GM11168 (cell line): ENCODE data around the gene TNNI3K.

Experiments
- in situ Hi-C: fragments of 300-500 bp; cut with MboI; formaldehyde crosslinking; loops from one replicate; pipeline ENCODE4 v1.12.0; 2022; ENCODE audit warnings: low sequenced_read_pairs; ENCODE audit not compliant: unreplicated experiment

The TNNI3K gene

DNA sequence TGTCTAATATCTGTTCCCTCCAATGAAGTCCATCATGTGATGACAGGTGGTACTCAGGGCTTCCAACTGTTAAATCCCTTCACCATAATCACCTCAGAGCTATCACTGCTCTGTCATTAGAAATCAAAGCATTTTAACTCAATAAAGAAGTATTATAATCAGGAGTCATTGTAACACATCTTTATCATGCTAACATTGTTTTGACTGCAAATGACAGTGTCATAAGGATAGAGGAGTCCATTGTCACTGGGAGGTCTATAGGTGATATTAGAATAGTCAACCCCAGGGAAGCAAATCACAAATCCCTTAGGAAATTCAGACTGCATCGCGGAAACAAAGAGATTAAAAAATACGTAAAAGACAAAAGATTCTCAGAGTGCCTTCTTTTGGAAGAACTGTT lies 246.4 kb downstream of the TNNI3K start:
- in situ Hi-C loops = loop anchor here (10.0 kb wide), 1 partner anchor 213 kb away; no protein-coding TSS in a partner anchor

DNA sequence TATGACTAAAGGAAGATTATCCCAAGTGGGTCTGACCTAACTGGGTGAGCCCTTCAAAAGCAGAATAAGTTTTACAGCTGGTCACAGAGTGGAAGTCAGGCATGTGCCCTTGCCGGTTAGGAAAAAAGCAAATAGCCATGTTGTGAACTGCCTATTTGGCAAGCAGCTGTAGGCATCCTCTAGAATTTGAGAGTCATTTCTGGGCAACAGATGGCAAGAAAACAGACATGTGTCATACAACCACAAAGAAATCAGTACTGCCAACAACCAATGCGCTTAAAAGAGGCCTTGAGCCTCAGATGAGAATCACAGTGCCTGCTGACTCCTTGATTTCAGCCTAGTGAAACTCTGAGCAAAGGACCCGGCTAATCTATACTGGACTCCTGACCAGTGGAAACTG lies 250.4 kb downstream of the TNNI3K start:
- in situ Hi-C loops = loop anchor here (10.0 kb wide), 1 partner anchor 209 kb away; no protein-coding TSS in a partner anchor

DNA sequence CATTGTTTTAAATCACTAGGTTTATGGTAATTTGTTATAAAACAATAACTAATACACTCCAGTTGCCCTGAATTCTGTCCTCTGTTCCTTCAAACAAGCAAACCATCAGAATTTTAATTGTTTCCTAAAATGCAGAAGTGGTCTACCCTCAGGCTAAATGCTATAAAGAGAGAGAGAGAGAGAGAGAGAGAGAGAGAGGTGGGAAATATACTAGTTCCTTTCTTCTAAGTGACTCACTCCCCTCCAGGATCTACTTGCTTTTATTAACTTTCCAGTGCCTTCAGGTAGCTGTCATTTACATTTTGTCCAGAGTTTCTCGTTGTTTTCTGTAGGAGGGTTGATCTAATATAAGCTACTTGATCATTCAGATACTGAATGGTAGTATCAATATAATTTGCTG lies 250.8 kb downstream of the TNNI3K start:
- in situ Hi-C loops = loop anchor here (10.0 kb wide), 1 partner anchor 209 kb away; no protein-coding TSS in a partner anchor

DNA sequence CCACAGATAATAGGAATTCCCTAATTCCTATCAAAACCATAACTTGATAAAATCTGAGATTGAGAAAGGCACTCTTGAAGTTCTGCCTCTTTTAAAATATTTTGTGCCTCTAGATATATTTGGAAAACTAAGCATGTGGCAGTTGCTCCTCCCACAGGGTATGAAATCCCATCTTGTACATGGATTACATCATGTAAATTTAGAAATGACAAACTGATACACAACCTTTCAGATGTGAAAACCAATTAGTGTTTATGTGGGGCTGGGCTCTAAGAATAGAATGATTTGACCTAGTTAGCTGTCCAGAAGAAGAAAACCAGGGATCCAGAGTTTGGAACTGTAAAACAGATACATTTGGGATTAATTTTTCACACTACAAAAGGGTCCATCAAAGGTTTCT lies 261.5 kb downstream of the TNNI3K start:
- in situ Hi-C loops = no loop called here

DNA sequence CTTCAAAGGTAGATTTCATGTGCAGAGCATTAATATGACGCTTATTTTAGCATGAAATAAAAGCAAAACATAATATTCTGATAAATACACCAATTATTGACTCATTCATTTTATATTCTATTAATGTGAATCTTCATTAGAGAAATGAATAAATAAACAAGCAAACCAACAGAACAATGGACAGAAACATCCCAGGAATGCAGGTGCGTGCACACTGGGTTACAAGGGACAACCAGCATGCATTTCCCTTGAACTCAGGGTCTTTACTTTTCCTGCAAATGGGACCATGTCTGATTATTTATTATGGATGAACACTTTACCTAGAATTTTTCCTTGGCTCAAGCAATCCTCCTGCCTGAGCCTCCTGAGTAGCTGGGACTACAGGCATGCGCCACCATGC lies 263.7 kb downstream of the TNNI3K start:
- in situ Hi-C loops = no loop called here

DNA sequence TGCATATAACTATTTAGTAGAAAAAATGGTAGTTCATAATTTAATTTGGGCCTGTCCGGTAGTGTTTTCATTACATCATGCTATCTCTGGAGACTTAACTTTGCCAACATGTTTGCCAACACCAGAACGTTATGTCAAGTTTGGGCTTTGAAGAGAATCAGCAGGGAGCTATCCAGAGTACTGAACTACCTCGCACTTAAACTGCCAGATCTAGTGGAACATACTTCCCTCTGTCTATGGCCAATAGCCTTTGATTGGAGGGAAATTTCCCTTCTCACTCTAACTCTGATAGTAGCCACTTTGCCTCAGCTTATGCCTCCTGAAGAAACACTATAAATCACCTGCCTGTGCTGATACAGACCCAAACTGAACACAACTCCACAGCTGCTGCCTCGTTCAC lies 267.2 kb downstream of the TNNI3K start:
- in situ Hi-C loops = no loop called here

DNA sequence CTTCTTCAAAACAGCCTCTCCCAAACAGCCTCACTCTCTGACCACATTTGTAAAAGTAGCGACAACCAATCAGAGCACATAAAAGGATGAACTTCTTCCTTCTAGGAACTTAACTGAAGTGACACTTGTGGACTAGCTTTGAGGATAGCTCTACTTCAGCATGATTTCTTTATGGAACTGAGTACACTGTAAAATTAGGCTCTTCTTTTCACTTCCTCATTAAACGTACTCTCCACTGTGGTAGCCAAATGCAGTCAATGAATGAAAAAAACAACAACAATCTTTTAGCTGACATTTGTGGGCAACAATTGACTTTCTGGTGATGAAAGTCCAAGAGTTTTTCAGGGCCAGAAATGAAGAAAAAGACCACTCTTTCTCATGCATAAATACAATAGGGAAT lies 267.7 kb downstream of the TNNI3K start:
- in situ Hi-C loops = no loop called here

DNA sequence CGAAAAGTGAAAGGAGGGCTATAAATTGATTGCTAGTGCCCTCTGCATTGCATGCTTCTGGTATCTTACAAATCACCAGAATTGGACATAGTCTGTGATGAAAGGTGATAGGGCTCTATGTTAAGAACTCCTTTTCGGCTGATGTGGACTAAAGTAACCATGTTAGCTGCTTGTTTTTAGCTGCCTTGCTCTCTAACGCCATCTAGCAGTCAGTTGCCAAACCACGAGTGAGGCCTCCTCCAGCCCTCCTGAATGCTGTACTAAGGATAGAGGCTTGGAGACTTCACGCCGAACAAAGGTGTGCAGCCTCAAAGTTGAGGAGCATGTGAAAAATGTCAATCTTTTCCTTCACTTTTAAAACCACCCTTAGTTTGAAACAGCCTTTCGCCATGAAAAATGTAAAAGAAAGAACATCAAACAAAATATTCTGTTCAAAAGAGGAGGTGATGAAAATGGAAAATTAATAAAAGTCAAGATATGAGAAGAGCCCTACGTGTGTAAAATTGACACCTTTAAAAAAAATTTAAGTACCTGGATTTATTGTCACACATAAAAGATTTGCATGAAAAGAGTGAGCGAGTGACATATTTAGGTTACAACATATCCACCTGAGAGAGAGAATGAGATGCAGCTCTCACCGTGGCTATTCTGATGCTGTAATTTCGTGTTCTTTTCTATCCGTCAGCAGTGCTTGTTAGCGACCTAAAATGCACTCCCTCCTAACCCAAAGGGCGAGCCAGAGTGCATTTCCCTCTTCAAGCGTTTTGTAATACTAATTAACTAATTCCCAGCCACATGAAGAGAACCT lies 269.1 kb downstream of the TNNI3K start:
- in situ Hi-C loops = no loop called here

DNA sequence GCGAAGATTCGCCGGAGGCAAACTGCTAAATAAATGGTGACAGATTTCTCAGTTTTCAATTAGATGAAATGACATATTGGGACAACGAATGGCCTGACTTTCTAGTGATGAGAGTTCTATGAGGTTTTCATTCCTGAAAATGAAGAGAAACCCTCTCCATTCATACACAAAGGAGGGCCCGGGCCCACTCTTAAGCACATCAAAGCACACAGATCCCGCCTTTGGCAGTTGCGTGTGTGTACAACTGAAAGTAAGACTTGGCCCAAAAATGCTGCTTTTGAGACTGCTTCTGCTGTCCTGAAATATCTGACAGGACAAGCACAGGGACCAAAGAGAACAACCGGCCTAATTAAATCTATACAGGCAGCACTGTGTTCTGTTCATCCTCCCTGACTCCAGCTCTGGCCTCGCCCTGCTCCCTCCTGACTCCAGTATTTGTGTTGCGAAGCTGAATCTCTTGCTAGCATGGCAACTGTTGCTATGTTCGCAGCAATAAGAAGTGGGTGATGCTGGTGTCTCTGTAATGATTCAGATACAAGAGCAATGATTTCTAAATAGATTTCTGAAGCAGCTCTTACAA lies 269.8 kb downstream of the TNNI3K start:
- in situ Hi-C loops = no loop called here

DNA sequence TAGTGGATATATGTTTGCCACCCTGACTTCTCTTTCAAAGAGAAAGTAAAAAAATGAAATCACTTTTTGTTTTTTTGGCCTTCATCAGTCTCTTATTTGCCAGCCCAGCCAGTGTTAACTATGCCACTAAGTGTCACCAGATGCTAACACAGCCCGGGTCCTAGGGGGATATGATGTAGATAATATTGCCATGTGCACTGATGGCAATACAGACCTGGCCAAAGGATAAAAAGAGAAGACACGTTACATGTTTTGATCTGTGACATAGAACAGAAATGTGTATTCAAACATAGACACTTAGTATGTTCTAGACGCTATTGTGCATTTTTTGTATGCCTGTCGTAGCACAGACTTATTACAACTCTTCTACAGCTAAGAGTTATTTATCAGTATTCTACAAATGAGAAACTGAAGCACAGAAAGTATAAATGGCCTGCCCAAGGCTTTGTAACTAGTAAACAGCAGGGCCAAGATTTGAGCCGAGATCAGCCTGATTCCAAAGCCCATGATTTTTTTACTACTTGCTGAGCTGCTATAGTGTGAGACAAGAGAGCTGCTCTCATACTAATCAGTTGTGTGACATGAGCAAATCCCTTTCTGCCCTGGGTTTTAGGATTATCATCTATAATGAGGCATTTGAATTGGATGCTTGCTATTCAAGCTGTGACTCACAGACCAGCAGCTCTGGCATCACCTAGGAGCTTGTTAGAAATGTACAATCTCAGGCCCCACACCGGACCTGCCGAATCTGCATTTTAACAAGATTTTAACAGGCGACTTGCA lies 270.9 kb downstream of the TNNI3K start:
- in situ Hi-C loops = no loop called here

DNA sequence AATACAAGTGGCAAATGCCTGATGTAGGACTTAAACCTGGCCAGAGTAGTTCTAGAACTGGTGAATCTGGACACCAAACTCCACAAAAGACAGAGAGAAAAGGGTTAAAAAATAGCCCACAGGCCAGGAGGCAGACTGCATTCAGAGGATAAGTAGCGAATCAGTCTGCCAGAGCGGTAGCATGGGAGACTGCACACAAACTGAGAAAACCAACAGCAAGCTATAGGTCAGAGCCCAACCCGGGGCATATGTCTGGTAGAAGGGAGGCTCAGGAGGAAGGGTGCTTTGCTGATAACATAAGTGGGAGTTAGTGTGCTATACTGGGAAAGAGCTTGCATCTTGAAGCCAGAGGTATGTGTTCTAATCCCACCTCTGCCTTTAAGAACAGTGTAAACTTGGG lies 273.3 kb downstream of the TNNI3K start:
- in situ Hi-C loops = no loop called here

DNA sequence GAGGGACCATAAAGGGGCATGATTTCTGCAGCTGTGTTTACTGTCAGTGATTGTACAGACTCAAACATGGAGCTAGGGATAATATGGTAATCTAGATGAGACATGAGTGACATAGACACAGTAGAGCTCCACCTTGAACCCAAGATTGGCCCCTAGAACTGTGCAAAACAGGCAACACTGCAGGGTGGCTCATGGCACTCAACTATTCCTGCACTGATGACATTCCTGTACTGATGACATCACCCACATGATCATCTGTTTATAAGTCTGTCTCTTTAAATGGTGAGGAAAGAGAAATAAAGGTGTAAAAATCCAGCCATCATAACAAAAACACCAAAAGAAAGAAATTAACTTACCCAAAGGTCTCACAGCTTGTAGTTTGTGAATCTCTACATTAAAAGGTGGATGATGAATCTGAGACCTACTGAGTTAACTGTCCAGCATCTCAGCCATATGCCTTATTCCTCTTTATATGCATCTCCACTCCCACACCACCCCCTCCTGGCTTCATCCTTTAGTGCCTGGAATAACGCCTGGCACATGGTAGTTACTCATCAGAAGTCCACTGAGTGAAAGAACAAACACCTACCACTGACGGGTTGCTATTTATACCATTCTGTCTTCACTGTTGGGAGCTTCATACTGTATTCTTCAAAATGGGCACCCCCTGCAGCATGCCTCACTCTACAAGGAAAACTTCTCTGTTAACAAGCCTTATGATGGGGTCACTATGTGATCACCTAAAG lies 277.2 kb downstream of the TNNI3K start, which contains the start of gene LRRC53:
Gene LRRC53, minus strand, starts transcription at position 442 of the 746 bp plus-strand sequence. CDS start 29,262 bp downstream, outside the sequence.
- in situ Hi-C loops = no loop called here

DNA sequence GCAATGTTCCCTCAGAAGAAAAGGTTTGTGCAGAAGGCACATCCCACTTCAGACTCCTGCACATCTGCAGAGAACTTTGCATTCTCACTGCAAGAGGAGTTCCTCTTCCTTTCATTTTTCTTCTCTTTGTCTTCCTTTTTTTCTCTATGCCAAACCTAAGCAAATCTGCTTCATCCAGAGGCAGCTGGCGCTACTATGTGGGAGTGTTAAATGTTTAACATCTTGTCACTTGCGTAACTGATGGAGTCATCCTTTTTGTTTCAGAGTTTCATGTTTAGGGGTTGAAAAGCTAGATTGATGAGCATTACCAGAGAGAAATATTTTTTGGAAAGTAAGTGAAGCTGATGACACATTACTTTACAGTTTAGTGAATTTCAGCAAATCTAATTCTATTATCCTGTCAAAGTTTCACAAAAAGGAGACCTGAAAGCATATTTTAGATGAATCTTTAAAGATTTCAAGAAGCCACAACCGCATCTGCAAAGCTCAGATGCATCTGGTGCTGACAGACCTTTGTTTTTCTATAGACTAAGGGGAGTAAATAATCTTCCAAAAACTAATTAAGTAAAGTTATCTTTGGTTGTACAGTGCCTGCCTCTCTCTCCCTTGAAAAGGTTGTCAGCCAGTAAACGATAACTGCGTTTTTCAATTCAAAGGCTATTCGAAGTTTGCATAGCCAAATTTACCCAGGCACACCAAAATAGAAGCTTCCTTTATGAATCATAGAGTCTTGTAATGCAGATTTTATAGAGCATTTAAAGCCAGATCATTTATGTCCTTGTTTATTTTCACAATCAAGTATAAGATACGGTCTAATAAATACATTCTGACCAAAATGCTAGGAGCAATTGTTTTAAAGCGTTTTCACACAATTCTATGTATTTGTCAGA lies 278.5 kb downstream of the TNNI3K start:
- in situ Hi-C loops = no loop called here

DNA sequence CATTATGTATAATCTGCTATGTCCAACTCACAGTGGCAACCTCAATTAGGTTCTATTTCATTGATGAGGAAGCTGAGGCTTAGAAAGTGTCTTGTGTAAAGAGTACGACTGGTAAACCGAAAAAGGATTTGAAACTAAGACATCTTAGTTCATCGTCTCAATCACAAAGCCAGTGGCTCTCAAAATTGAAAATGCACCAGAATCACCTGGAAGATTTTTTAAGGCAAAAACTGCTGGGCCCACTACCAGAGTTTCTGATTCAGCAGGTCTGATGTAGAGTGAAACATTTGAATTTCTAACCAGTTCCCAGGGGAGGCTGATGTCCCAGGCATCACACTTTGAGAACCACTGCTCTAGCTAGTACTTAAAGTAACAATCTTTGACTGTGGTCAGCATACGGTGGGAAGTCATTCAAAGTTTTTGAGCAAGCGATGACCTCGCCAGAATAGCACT lies 282.4 kb downstream of the TNNI3K start:
- in situ Hi-C loops = no loop called here

DNA sequence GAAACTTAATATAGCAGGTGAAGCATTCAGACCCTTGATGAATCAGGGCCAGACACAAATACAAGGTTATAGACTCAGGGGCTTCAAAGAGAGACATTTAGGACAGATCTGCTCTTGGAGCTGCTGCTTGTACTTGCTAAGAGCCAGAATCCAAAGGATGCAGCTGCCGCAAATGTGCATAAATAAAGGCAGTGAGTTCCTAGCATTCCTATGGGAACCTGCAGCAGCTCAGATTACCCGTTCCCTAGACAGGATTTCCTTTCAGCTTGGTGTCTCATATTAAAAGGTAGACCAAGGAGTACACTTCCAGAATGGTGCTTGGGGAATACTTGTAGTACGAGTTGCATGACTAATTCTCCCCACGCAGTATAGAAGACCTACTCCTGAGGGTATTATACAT lies 287.0 kb downstream of the TNNI3K start:
- in situ Hi-C loops = no loop called here

DNA sequence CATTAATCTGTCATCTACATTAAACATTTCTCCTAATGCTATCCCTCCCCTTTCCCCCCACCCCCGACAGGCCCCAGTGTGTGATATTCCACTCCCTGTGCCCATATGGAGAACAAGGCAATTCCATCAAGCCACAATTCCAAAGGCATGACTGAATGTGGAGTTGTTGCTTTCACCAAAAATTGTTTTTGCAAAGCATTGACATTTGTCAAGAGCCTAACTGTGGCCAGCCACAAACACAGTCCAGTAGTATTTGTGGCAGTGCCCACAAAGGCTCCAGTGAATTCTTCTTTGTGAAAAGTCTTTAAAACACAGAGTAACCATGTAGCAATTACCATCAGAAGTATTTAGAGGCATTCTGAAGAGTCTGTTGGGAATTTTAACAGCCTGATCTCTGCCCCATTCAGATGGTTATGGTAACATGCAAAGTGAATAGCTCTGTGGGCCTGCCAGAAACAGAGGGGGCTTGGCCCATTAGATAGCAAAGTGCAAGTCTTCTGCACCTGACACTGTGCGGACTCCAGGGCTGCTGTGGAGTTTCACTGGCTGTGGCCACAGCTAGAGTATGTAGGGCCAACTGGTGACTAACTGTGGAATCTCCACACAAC lies 288.8 kb downstream of the TNNI3K start:
- in situ Hi-C loops = no loop called here

DNA sequence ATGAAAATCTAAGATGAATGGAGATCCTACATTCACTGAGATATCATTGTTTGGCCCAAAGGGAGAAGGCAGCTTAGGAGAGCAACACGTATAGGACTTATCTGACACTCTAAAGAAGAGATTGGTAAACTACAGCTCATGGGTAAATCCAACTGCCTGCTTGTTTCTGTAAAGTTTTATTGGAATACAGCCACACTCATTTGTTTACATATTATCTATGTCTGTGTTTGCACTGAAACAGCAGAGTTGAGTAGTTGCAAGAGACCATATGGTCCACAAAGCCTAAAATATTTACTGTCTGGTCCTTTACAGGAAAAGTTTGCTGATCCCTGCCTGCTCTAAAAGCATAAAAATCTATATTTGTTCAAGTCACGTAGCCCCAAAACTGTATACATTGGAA lies 291.5 kb downstream of the TNNI3K start:
- in situ Hi-C loops = no loop called here

DNA sequence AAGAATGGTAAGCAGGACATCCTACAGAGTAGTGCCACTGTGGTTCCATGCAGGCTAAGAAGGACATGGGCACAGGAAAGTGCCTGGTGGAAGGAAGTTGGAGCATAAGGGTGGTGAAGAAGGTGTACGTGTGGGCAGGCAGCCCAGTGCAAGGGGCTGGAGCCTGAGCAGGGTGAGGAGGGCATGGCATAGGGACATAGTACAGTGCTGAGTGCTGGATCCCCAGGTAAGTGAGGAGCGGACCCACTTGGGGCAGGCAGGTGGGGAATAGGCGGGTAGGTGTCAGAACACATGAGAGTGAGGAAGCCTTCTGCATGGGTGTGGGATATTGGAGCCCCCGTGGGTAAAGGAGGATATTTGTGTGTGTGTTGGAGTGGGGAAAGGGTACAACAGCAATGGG lies 292.9 kb downstream of the TNNI3K start:
- in situ Hi-C loops = no loop called here

DNA sequence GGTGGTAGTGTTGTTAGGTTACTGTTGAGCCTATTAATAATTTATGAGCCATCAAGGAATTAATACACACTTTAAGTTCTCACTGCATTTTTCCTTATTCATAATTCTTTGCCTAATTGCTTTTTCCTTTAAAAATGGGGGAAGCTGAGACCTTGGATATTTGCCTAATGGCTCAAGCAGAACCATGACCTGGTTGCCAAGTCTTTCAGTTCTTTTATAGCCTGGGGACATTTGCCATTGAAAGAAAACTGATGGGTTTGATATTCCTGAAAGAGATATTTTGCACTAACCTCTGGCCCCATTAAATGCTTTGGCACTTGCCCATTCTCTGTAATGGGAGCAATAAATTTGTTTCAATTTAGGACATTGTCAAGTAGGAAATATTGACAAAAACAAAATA lies 295.7 kb downstream of the TNNI3K start:
- in situ Hi-C loops = no loop called here
